Activated T-cell treated with anti-CD3 and anti-CD28 coated beads for 48 hours (primary cell): Measurements from ENCODE around the gene GALR3.

ENCODE experiments used
- DNase-seq: peaks from one replicate; pipeline ENCODE4 v3.0.0-alpha.2; 2020; ENCODE audit warnings: low read depth

The GALR3 gene

DNA sequence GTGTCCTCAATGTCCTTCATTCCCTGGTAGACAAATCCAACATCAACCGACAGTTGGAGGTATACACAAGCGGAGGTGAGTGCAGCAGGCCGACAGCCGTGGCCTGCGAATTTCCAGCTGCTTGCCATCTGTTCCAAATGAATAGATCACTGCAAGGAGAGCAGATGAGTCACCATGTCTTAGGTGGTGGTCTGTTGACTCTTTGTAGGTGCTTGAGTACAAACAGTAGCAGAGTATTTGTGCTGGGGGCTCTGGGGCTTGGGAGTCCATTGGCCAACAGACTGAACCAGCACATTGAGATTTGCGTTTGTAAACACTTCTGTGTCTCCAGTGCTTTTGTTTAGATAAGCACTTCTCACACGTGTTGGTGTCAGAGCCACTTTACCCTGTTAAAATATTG lies 47.1 kb downstream of the GALR3 start:
- no peak for DNase-seq
